Sigmoid colon (tissue), 7 donors: ENCODE measurements around the gene FABP1. TPM values are rescaled to one million over a fixed set of nuclear protein-coding genes. Genes with fewer than 3 reads are reported as not detected.
A peak's percentile ranks its signal among the peaks of the same experiment; 100 is the strongest.

ENCODE experiments used
- DNase-seq: peaks from one replicate; pipeline ENCODE4 v3.0.0-alpha.2; 2019
- H3K27ac ChIP-seq, 4 donors: fragments of 200-600 bp; sonication (generic); one replicate each; pipeline ENCODE4 v1.5.1; 2016 to 2019; ENCODE audit warnings: mild to moderate bottlenecking in 1 of 4
- H3K27me3 ChIP-seq, 3 donors: fragments of 200-600 bp; sonication (generic); one replicate each; pipeline ENCODE4 v1.5.1; 2019; ENCODE audit warnings: mild to moderate bottlenecking in 1 of 3
- H3K36me3 ChIP-seq, 4 donors: fragments of 200-600 bp; sonication (generic); one replicate each; pipeline ENCODE4 v1.5.1; 2016 to 2019
- H3K4me1 ChIP-seq, 4 donors: fragments of 200-600 bp; sonication (generic); one replicate each; pipeline ENCODE4 v1.5.1; 2017 to 2019
- H3K4me3 ChIP-seq, 4 donors: fragments of 200-600 bp; sonication (generic); one replicate each; pipeline ENCODE4 v1.5.1; 2017 to 2019; ENCODE audit warnings: mild to moderate bottlenecking in 2 of 4, moderate library complexity in 1 of 4
- H3K9me3 ChIP-seq, 4 donors: fragments of 200-600 bp in 3 of 4; sonication (generic) in 3 of 4; one replicate each; pipeline versions ENCODE4 v1.5.1 to v1.6.1; 2013 to 2019
- EP300 ChIP-seq, 4 donors: sonication (generic); formaldehyde crosslinking; IDR thresholded peaks; one replicate each; pipeline ENCODE4 v1.6.1; 2017; ENCODE audit warnings: antibody characterized with exemption in 4 of 4
- POLR2A ChIP-seq, 2 donors: fragments of 450-650 bp; IDR thresholded peaks; one replicate each; pipeline ENCODE4 v1.6.1; 2016; ENCODE audit warnings: antibody characterized with exemption in 2 of 2, mild to moderate bottlenecking in 2 of 2, moderate library complexity in 2 of 2
- POLR2AphosphoS5 ChIP-seq, 4 donors: sonication (generic); formaldehyde crosslinking; IDR thresholded peaks; one replicate each; pipeline ENCODE4 v1.6.1; 2017; ENCODE audit warnings: antibody characterized with exemption in 4 of 4
- WGBS, 2 donors: extraction: QIAGEN DNeasy Blood & Tissue Kit; methylation state at CpG; one replicate each; pipeline ENCODE4 v1.1.7; 2013; 5-methylcytosine and 5-hydroxymethylcytosine counted together
- intact Hi-C: fragments of 100-400 bp; cut with DNase I; formaldehyde crosslinking; loops from one replicate; pipeline ENCODE4 v1.15.1; 2023
- polyA plus RNA-seq, 3 donors: library from polyadenylated mRNA; stranded (reverse); fragments of 200-250 nt; gene quantifications; one replicate each; pipeline ENCODE4 v1.2.3, GENCODE V29; 2013
- total RNA-seq, 4 donors: library from RNA; depleted of rRNA; stranded (reverse); fragments of >200 nt; gene quantifications; one replicate each; pipeline ENCODE4 v1.1.0, GENCODE V29; 2016
- TF ChIP-seq, protein P1 (sequence below), 4 experiments: fragments of 450-650 bp in 3 of 4; fragments of 200-600 bp in 1 of 4; IDR thresholded peaks; one replicate each; pipeline ENCODE4 v1.5.1; 2016 to 2019; ENCODE audit warnings: antibody characterized with exemption in 4 of 4, mild to moderate bottlenecking in 3 of 4, moderate library complexity in 2 of 4
- donor health status: healthy with polysubstance abuse.
- donor health status: Bipolar disorder and iron deficiency.
- donor health status: healthy.

The FABP1 gene
- total and polyA plus RNA-seq, 7 donors: 5.4 to 26,931 (median 7,940) TPM; not detected in 3

DNA sequence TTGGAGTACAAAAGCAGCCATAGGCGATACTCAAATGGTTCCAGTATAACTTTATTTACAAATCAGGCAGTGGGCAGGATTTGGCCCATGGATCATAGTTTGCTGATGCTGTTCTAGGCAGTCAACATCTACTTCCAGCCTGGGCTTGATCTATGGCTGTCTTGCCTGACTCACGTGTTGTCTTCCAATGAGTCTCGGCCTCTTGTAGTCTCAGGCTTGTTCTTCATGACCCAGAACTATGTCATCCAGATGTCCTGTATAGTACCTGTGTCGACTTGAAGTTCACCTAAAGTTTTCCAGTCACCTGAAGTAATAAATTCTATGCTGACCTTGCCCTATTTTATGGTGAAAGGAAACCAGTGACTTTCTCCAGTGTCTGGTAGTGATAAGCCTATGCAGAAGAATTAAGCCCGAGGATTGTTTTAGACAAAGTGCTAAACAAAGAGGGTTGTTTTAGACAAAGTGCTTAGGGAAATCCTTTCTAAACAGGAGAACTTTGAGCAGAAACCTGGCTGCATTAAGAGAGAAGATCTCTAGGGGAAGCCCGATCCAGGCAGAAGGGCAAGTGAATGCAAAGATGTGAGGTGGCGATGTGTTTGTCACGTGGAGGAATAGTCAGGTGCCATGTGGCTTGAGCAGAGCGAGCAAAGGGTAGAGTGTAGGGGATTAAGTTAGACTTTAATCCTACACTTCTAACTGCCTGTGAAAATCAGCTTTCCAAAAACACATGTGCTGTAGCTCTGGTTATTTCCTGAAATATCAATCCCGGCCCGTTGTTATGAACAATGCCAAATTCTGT, 33.8 kb upstream of the FABP1 start:
- H3K4me3 ChIP-seq: no peak overlapping the region
- H3K36me3 ChIP-seq: no peaks in the 10 kb centered on the region
- intact Hi-C loops: loop anchor here (10.0 kb wide), 1 partner anchor 667 kb away; no protein-coding TSS in a partner anchor
- H3K9me3 ChIP-seq: no peaks in the 10 kb centered on the region
- no peak overlapping the region for H3K27ac ChIP-seq
- WGBS, 2 donors: 84 to 87% methylated on average over 11 of the region's 11 CpGs
- no peak for DNase-seq
- H3K4me1 ChIP-seq: peaks cover 0 to 22% (median 13%) of the 10 kb centered on the region in 4 donors
- H3K27me3 ChIP-seq: no peaks in the 10 kb centered on the region
- TF ChIP-seq POLR2A (IDR thresholded peaks at IDR 0.05): no peak
- TF ChIP-seq, protein P1, sequence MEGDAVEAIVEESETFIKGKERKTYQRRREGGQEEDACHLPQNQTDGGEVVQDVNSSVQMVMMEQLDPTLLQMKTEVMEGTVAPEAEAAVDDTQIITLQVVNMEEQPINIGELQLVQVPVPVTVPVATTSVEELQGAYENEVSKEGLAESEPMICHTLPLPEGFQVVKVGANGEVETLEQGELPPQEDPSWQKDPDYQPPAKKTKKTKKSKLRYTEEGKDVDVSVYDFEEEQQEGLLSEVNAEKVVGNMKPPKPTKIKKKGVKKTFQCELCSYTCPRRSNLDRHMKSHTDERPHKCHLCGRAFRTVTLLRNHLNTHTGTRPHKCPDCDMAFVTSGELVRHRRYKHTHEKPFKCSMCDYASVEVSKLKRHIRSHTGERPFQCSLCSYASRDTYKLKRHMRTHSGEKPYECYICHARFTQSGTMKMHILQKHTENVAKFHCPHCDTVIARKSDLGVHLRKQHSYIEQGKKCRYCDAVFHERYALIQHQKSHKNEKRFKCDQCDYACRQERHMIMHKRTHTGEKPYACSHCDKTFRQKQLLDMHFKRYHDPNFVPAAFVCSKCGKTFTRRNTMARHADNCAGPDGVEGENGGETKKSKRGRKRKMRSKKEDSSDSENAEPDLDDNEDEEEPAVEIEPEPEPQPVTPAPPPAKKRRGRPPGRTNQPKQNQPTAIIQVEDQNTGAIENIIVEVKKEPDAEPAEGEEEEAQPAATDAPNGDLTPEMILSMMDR (IDR thresholded peaks at IDR 0.05): no peak
- TF ChIP-seq POLR2AphosphoS5 (IDR thresholded peaks at IDR 0.05): no peak
- TF ChIP-seq EP300 (IDR thresholded peaks at IDR 0.05): no peak

DNA sequence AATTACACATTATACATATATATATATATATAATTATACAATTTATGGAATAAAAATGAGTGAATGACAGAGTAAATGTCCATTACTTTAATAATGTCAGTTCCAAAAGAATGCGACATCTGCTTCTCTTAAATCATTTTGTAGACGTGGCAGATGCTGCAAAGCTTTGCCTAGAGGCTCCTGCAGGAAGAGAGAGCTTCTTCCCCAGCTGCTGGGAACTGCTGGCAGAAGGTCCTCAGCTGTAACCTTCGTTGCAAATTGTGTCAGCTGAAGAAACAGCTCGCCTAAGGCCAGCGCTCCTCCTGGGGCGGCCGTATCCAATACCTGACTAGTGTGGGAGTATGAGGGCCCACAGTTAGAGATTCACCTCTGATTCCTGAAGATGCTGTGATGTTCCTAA, 32.7 kb upstream of the FABP1 start:
- no peak overlapping the region for H3K27ac ChIP-seq
- no peak overlapping the region for H3K4me3 ChIP-seq

GRCh38 chr2:88159955-88160415, 32.1 kb upstream of the FABP1 start:
- DNase-seq: peak; percentile 76
- Histone ChIP-seq H3K4me3 (no peak overlapping the region), H3K9me3 (no peaks in the 10 kb centered on the region), H3K36me3 (no peaks in the 10 kb centered on the region), H3K27me3 (no peaks in the 10 kb centered on the region), H3K4me1 (peaks cover 0 to 10% (median 3%) of the 10 kb centered on the region in 4 donors), H3K27ac (no peak overlapping the region)
- 5 to 22% methylated on average over 5 of the region's 5 CpGs for WGBS, 2 donors
- TF ChIP-seq, protein P1 (IDR thresholded peaks at IDR 0.05): peak; percentile 74 to 82 (median 79)
- no peak for TF ChIP-seq EP300 (IDR thresholded peaks at IDR 0.05)
- intact Hi-C loops: loop anchor here (1.0 to 10.0 kb wide), 2 partner anchors 100 to 665 kb away; no protein-coding TSS in a partner anchor

More for the DNA sequence above, 32.7 kb upstream of the FABP1 start:
- DNase-seq: no peak
- Histone ChIP-seq H3K9me3 (no peaks in the 10 kb centered on the region), H3K27me3 (no peaks in the 10 kb centered on the region), H3K4me1 (peaks cover 0 to 15% (median 6%) of the 10 kb centered on the region in 4 donors), H3K36me3 (no peaks in the 10 kb centered on the region)
- TF ChIP-seq POLR2A (IDR thresholded peaks at IDR 0.05) (no peak), POLR2AphosphoS5 (IDR thresholded peaks at IDR 0.05) (no peak), EP300 (IDR thresholded peaks at IDR 0.05) (no peak)
- TF ChIP-seq, protein P1 (IDR thresholded peaks at IDR 0.05): no peak
- WGBS, 2 donors: 84 to 85% methylated on average over 7 of the region's 7 CpGs
- intact Hi-C loops: loop anchor here (1.0 to 10.0 kb wide), 2 partner anchors 100 to 666 kb away; no protein-coding TSS in a partner anchor

- intact Hi-C loops: no loop called here
- peaks cover 0 to 5% (median under 1%) of the 10 kb centered on the region in 4 donors for H3K4me1 ChIP-seq
- no peaks in the 10 kb centered on the region for H3K9me3 ChIP-seq
- no peak overlapping the region for H3K27ac ChIP-seq
- H3K36me3 ChIP-seq: no peaks in the 10 kb centered on the region
- DNase-seq: no peak
- 68 to 77% methylated on average over 3 of the region's 3 CpGs for WGBS, 2 donors
- no peaks in the 10 kb centered on the region for H3K27me3 ChIP-seq
- TF ChIP-seq, protein P1 (IDR thresholded peaks at IDR 0.05): no peak
- TF ChIP-seq POLR2A (IDR thresholded peaks at IDR 0.05): no peak
- TF ChIP-seq EP300 (IDR thresholded peaks at IDR 0.05): no peak
- no peak for TF ChIP-seq POLR2AphosphoS5 (IDR thresholded peaks at IDR 0.05)
- H3K4me3 ChIP-seq: no peak overlapping the region
Measured at GRCh38 chr2:88159481-88159880, 31.6 kb upstream of the FABP1 start.
